K562 (cell line): ENCODE data around the gene PPP1R14B. TPM values are rescaled to one million over a fixed set of nuclear protein-coding genes. Genes with fewer than 3 reads are reported as not detected.

Experiments used
- CEBPZ ChIP-seq: fragments of 150-350 bp; IDR thresholded peaks from 2 replicates; pipeline ENCODE4 v1.6.1; 2014; ENCODE audit warnings: low read depth, mild to moderate bottlenecking, low read length, borderline replicate concordance
- DACH1 ChIP-seq: fragments of 450-650 bp; IDR thresholded peaks from 2 replicates; pipeline ENCODE4 v1.6.1; 2018; ENCODE audit not compliant: partially characterized antibody
- MGA ChIP-seq: fragments of 450-650 bp; IDR thresholded peaks from 2 replicates; pipeline ENCODE4 v1.6.1; 2016; ENCODE audit warnings: mild to moderate bottlenecking, moderate library complexity
- MTA2 ChIP-seq: fragments of 450-650 bp; IDR thresholded peaks from 2 replicates; pipeline ENCODE4 v1.6.1; 2016; ENCODE audit warnings: low read depth
- NEUROD1 ChIP-seq: fragments of 150-350 bp; IDR thresholded peaks from 2 replicates; pipeline ENCODE4 v1.6.1; 2014; ENCODE audit warnings: borderline replicate concordance, low read length, low read depth; ENCODE audit not compliant: partially characterized antibody
- NKRF ChIP-seq: fragments of 450-650 bp; IDR thresholded peaks from 2 replicates; pipeline ENCODE4 v1.6.1; 2016; ENCODE audit warnings: borderline replicate concordance
- TEAD1 ChIP-seq, 2 experiments: fragments of 450-650 bp in 1 of 2; sonication (generic) in 1 of 2; formaldehyde crosslinking; IDR thresholded peaks; 2 replicates each; pipeline versions ENCODE4 v1.4.0 to v1.8.0; 2020 to 2022; ENCODE audit warnings: mild to moderate bottlenecking in 2 of 2, missing genetic modification reagents in 1 of 2
- ZNF766 ChIP-seq: fragments of 200-800 bp; sonication (Bioruptor generic); conservative IDR thresholded peaks from 2 replicates; pipeline ENCODE4 v1.6.1; 2016; ENCODE audit warnings: missing genetic modification characterization, missing compliant biosample characterization
- ZNF778 ChIP-seq: fragments of 450-650 bp; formaldehyde crosslinking; IDR thresholded peaks from 2 replicates; pipeline ENCODE4 v1.4.0; 2020; ENCODE audit warnings: mild to moderate bottlenecking, moderate library complexity
- polyA plus RNA-seq, 8 experiments: library from polyadenylated mRNA; depleted of rRNA in 4 of 8; stranded (reverse) in 5 of 8; unstranded in 3 of 8; fragments of >200 nt; fragmentation: Nextera tagmentation in 2 of 8; fragmentation: Illumina TruSeq in 1 of 8; extraction: Ambion mirVana in 2 of 8; extraction: Trizol in 1 of 8; gene quantifications; 2 replicates each; pipeline versions ENCODE4 v1.2.1 to v1.2.3, GENCODE V29; 2011 to 2014; ENCODE audit warnings: inconsistent platforms in 1 of 8, missing spikeins in 1 of 8
- total RNA-seq, 7 experiments: library from RNA; depleted of rRNA in 6 of 7; stranded (reverse); fragments of >200 nt in 6 of 7; fragmentation: Illumina TruSeq in 2 of 7; extraction: Trizol in 2 of 7; gene quantifications; 2 replicates each; pipeline versions ENCODE4 v1.2.1 to v1.2.3, GENCODE V29; 2011 to 2021; ENCODE audit warnings: low replicate concordance in 1 of 7

The PPP1R14B gene
- total and polyA plus RNA-seq, 9 of the 15 experiments (the other 6 are each of a cell fraction or from before 2014, with no cell fraction given): 7.7 to 566 (median 212) TPM

GRCh38 chr11:64224151-64224890 lies 22.4 kb downstream of the PPP1R14B start (continued):
- TF ChIP-seq NKRF (no peak), MTA2 (no peak), MGA (no peak), NEUROD1 (no peak), CEBPZ (no peak), DACH1 (no peak), ZNF778 (CRISPR knock-in tag) (no peak), TEAD1 (CRISPR knock-in tag; IDR thresholded peaks at IDR 0.05) (no peak), ZNF766 (CRISPR knock-in tag) (no peak)
